CD14-positive monocyte (primary cell): ENCODE data around the gene TOM1L1. TPM values are rescaled to one million over a fixed set of nuclear protein-coding genes. Genes with fewer than 3 reads are reported as not detected.

Experiments used
- DNase-seq, 3 donors: peaks; one replicate each; pipeline ENCODE4 v3.0.0-alpha.2; 2011 to 2022
- H2AFZ ChIP-seq: 2 replicates; pipeline ENCODE4 v1.6.0; 2012; ENCODE audit warnings: mild to moderate bottlenecking, low read depth, low read length, inconsistent platforms; ENCODE audit not compliant: insufficient read depth, poor library complexity, severe bottlenecking
- H3K27ac ChIP-seq, 2 donors: 1 replicate in 1 of 2; 2 replicates in 1 of 2; pipeline ENCODE4 v1.5.1; 2012 to 2013; ENCODE audit warnings: low read length in 2 of 2, control low read depth in 1 of 2, inconsistent platforms in 1 of 2, low read depth in 1 of 2, mild to moderate bottlenecking in 1 of 2
- H3K27me3 ChIP-seq, 2 donors: one replicate each; pipeline versions ENCODE4 v1.6.0 to v1.6.1; 2011 to 2013; ENCODE audit warnings: low read length in 2 of 2; ENCODE audit not compliant: control insufficient read depth in 2 of 2, insufficient read depth in 2 of 2
- H3K36me3 ChIP-seq, 2 donors: replicated peaks in 1 of 2; 1 replicate in 1 of 2; 2 replicates in 1 of 2; pipeline versions ENCODE4 v1.5.1 to v1.6.1; 2012 to 2013; ENCODE audit warnings: low read length in 2 of 2, control low read depth in 1 of 2, inconsistent platforms in 1 of 2, mild to moderate bottlenecking in 1 of 2; ENCODE audit not compliant: insufficient read depth in 2 of 2, control insufficient read depth in 1 of 2
- H3K4me1 ChIP-seq, 2 donors: 1 replicate in 1 of 2; 2 replicates in 1 of 2; pipeline versions ENCODE4 v1.5.1 to v1.6.1; 2012 to 2013; ENCODE audit warnings: low read length in 2 of 2, control low read depth in 1 of 2, inconsistent platforms in 1 of 2, mild to moderate bottlenecking in 1 of 2, moderate library complexity in 1 of 2; ENCODE audit not compliant: insufficient read depth in 2 of 2, control insufficient read depth in 1 of 2
- H3K4me2 ChIP-seq: replicated peaks from 2 replicates; pipeline ENCODE3; 2012; ENCODE audit warnings: low read length, moderate library complexity, mild to moderate bottlenecking; ENCODE audit not compliant: poor library complexity, severe bottlenecking; ENCODE audit errors: extremely low read depth
- H3K4me3 ChIP-seq, 3 experiments: fragments of 200-600 bp in 1 of 3; sonication (generic) in 1 of 3; replicated peaks in 1 of 3; 1 replicate in 2 of 3; 2 replicates in 1 of 3; pipeline ENCODE4 v1.5.1; 2011 to 2013; ENCODE audit warnings: low read length in 3 of 3, mild to moderate bottlenecking in 3 of 3, control low read depth in 2 of 3, low read depth in 2 of 3, inconsistent platforms in 1 of 3, moderate library complexity in 1 of 3
- H3K79me2 ChIP-seq: 2 replicates; pipeline ENCODE4 v1.6.0; 2012; ENCODE audit warnings: mild to moderate bottlenecking, control low read depth, inconsistent platforms, low read length, moderate library complexity; ENCODE audit not compliant: insufficient read depth
- H3K9ac ChIP-seq: 2 replicates; pipeline ENCODE4 v1.6.0; 2017; ENCODE audit warnings: low read length, mild to moderate bottlenecking; ENCODE audit not compliant: insufficient read depth, poor library complexity, severe bottlenecking
- H3K9me3 ChIP-seq, 2 donors: replicated peaks in 1 of 2; 1 replicate in 1 of 2; 2 replicates in 1 of 2; pipeline versions ENCODE4 v1.5.1 to v1.6.1; 2012 to 2013; ENCODE audit warnings: low read length in 2 of 2, control low read depth in 1 of 2; ENCODE audit not compliant: control insufficient read depth in 1 of 2, insufficient read depth in 1 of 2
- H4K20me1 ChIP-seq: 2 replicates; pipeline ENCODE4 v1.6.0; 2012; ENCODE audit warnings: mild to moderate bottlenecking, low read length, control low read depth, moderate library complexity; ENCODE audit not compliant: insufficient read depth
- H3K27ac Mint-ChIP-seq, 7 donors: one replicate each; pipeline ENCODE4 v1.8.0; 2020; ENCODE audit warnings: mild to moderate bottlenecking in 7 of 7, mixed read lengths in 7 of 7, moderate library complexity in 6 of 7, inconsistent platforms in 2 of 7
- H3K27me3 Mint-ChIP-seq, 3 donors: one replicate each; pipeline ENCODE4 v1.8.0; 2021 to 2022; ENCODE audit warnings: low read depth in 3 of 3, mild to moderate bottlenecking in 3 of 3, mixed read lengths in 3 of 3, moderate library complexity in 3 of 3, inconsistent platforms in 1 of 3
- H3K36me3 Mint-ChIP-seq, 2 donors: one replicate each; pipeline ENCODE4 v1.8.0; 2020; ENCODE audit warnings: mixed read lengths in 2 of 2, inconsistent platforms in 1 of 2, mild to moderate bottlenecking in 1 of 2
- H3K4me1 Mint-ChIP-seq: one replicate; pipeline ENCODE4 v1.8.0; 2020; ENCODE audit warnings: mild to moderate bottlenecking, mixed read lengths
- H3K4me3 Mint-ChIP-seq, 2 donors: one replicate each; pipeline ENCODE4 v1.8.0; 2020; ENCODE audit warnings: mild to moderate bottlenecking in 2 of 2, mixed read lengths in 2 of 2, moderate library complexity in 1 of 2
- H3K9me3 Mint-ChIP-seq, 7 donors: one replicate each; pipeline ENCODE4 v1.8.0; 2020 to 2022; ENCODE audit warnings: mixed read lengths in 7 of 7, mild to moderate bottlenecking in 6 of 7, moderate library complexity in 6 of 7, inconsistent platforms in 2 of 7
- CTCF ChIP-seq: fragments of 200-600 bp; IDR thresholded peaks from one replicate; pipeline ENCODE4 v1.8.0; 2022; ENCODE audit warnings: antibody characterized with exemption, mild to moderate bottlenecking
- WGBS: methylation state at CpG from one replicate; pipeline ENCODE4 v1.1.5; 2013; ENCODE audit warnings: missing lambda C conversion rate; ENCODE audit not compliant: insufficient coverage; 5-methylcytosine and 5-hydroxymethylcytosine counted together
- intact Hi-C, 2 donors: fragments of 100-400 bp; cut with micrococcal nuclease; formaldehyde crosslinking; loops; one replicate each; pipeline versions ENCODE4 v1.15.0 to v1.15.1; 2023
- polyA plus RNA-seq, 3 donors: library from polyadenylated mRNA; depleted of rRNA in 1 of 3; unstranded in 2 of 3; stranded (reverse) in 1 of 3; fragments of 300-500 nt in 2 of 3; fragments of >200 nt in 1 of 3; fragmentation: Illumina TruSeq in 2 of 3; gene quantifications; 1 replicate in 2 of 3; 2 replicates in 1 of 3; pipeline ENCODE4 v1.2.3, GENCODE V29; 2012 to 2021

Gene TOM1L1
- polyA plus RNA-seq, 3 donors: 0.32 TPM; not detected in 2

DNA sequence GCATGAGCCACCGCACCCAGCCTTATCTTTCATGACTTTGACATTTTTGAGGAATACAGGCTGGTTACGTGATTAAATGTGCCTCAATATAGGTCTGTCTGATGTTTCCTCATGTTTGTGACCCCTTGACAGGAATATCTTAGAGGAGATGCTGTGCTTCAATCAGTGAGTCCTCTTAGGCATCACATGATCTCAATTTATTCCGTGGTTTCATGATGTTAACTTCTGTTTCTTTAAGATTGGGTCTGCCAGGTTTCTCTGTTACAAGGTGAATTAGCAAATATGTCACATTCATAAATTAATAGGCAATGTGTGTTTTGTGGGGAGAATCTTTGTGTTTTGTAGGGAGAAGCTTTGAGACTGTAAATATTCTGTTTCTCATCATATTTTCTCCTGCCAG, 71.2 kb downstream of the TOM1L1 start:
- H3K4me1 ChIP-seq: peaks cover 14 to 22% of the 10 kb centered on the region in 2 donors
- TF ChIP-seq CTCF: no peak
- intact Hi-C loops: no loop called here
- Mint-ChIP-seq H3K4me3 (no peak overlapping the region), H3K27me3 (peaks cover 0 to 1% (median 0%) of the 10 kb centered on the region in 3 donors), H3K27ac (no peak overlapping the region), H3K9me3 (no peaks in the 10 kb centered on the region), H3K4me1 (peaks cover 8% of the 10 kb centered on the region), H3K36me3 (no peaks in the 10 kb centered on the region)
- no peaks in the 10 kb centered on the region for H3K36me3 ChIP-seq
- no peak overlapping the region for H3K9ac ChIP-seq
- no peak overlapping the region for H3K4me2 ChIP-seq
- no peak overlapping the region for H3K27ac ChIP-seq
- H2AFZ ChIP-seq: no peak overlapping the region
- WGBS: 100% methylated on average over 2 of the region's 3 CpGs
- no peaks in the 10 kb centered on the region for H4K20me1 ChIP-seq
- no peaks in the 10 kb centered on the region for H3K9me3 ChIP-seq
- no peak overlapping the region for H3K4me3 ChIP-seq
- no peak for DNase-seq
- no peaks in the 10 kb centered on the region for H3K27me3 ChIP-seq
- peaks cover 12% of the 10 kb centered on the region for H3K79me2 ChIP-seq

GRCh38 chr17:54972406-54973138, 71.9 kb downstream of the TOM1L1 start:
- no CpG with 5 or more reads among the region's 3 CpGs for WGBS
- H3K4me3 Mint-ChIP-seq: no peak overlapping the region

More at GRCh38 chr17:54972406-54973138, 71.9 kb downstream of the TOM1L1 start:
- Histone ChIP-seq H3K27me3 (no peaks in the 10 kb centered on the region), H3K4me2 (no peak overlapping the region), H2AFZ (no peak overlapping the region), H3K4me1 (peaks cover 10 to 17% of the 10 kb centered on the region in 2 donors), H3K27ac (no peak overlapping the region), H4K20me1 (no peaks in the 10 kb centered on the region), H3K9me3 (no peaks in the 10 kb centered on the region), H3K4me3 (no peak overlapping the region), H3K36me3 (no peaks in the 10 kb centered on the region), H3K79me2 (peaks cover 7% of the 10 kb centered on the region), H3K9ac (no peak overlapping the region)
- TF ChIP-seq CTCF: no peak
- DNase-seq: no peak
- Mint-ChIP-seq H3K27me3 (peaks cover 0 to 1% (median 0%) of the 10 kb centered on the region in 3 donors), H3K4me1 (peaks cover 1% of the 10 kb centered on the region), H3K27ac (no peak overlapping the region), H3K9me3 (no peaks in the 10 kb centered on the region), H3K36me3 (no peaks in the 10 kb centered on the region)
- intact Hi-C loops: no loop called here
